Measurements from ENCODE around the gene FZD7. TPM values are rescaled to one million over a fixed set of nuclear protein-coding genes. Genes with fewer than 3 reads are reported as not detected.

The FZD7 gene
- total and polyA plus RNA-seq, 7 donors: 0.23 to 51.2 (median 37.9) TPM

DNA sequence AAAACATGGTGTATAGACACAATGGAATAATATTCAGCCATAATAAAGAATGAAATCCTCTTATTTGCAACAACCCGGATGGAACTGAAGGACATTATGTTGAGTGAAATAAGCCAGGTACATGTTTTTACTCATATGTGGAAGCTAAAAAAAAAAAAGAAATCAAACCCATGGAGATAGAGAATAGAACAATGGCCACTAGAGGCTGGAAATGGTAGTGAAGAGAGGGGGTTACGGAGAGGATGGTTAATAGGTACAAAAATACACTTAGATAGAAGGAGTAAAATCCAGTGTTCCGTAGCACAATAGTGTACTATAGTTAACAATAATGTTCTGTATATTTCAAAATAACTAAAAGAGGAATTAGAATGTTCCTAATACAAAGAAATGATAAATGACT, 26.6 kb downstream of the FZD7 start:
- Histone ChIP-seq H3K27me3 (no peaks in the 10 kb centered on the region), H3K4me1 (peaks cover 0 to 14% (median 13%) of the 10 kb centered on the region in 4 donors), H3K4me3 (no peak overlapping the region), H3K27ac (no peak overlapping the region), H3K36me3 (no peaks in the 10 kb centered on the region), H3K9me3 (no peaks in the 10 kb centered on the region)
- TF ChIP-seq, protein P1, sequence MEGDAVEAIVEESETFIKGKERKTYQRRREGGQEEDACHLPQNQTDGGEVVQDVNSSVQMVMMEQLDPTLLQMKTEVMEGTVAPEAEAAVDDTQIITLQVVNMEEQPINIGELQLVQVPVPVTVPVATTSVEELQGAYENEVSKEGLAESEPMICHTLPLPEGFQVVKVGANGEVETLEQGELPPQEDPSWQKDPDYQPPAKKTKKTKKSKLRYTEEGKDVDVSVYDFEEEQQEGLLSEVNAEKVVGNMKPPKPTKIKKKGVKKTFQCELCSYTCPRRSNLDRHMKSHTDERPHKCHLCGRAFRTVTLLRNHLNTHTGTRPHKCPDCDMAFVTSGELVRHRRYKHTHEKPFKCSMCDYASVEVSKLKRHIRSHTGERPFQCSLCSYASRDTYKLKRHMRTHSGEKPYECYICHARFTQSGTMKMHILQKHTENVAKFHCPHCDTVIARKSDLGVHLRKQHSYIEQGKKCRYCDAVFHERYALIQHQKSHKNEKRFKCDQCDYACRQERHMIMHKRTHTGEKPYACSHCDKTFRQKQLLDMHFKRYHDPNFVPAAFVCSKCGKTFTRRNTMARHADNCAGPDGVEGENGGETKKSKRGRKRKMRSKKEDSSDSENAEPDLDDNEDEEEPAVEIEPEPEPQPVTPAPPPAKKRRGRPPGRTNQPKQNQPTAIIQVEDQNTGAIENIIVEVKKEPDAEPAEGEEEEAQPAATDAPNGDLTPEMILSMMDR (IDR thresholded peaks at IDR 0.05): no peak
- TF ChIP-seq POLR2A (IDR thresholded peaks at IDR 0.05) (no peak), POLR2AphosphoS5 (IDR thresholded peaks at IDR 0.05) (no peak), EP300 (IDR thresholded peaks at IDR 0.05) (no peak)
- 93 to 95% methylated on average over 3 of the region's 3 CpGs for WGBS, 2 donors
- DNase-seq: no peak
- intact Hi-C loops (cut with DNase I): no loop called here

DNA sequence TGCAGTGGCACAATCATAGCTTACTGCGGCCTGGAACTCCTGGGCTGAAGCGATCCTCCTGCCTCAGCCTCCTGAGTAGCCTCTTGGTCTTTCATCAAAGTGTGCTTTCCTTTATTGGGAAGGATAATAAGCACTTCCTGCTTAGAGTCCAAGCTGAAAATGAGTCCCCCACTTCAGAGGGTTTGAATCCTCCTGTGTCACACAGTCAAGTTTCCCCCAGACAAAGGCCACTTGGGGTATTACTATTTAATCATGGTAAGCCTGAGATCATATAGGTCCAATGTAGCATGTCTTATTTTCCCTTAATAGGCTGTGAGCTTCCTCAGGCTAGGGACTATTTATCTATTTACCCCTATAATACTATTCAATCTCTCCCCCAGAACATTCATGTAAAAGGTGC, 28.0 kb downstream of the FZD7 start:
- intact Hi-C loops (cut with DNase I): no loop called here

DNA sequence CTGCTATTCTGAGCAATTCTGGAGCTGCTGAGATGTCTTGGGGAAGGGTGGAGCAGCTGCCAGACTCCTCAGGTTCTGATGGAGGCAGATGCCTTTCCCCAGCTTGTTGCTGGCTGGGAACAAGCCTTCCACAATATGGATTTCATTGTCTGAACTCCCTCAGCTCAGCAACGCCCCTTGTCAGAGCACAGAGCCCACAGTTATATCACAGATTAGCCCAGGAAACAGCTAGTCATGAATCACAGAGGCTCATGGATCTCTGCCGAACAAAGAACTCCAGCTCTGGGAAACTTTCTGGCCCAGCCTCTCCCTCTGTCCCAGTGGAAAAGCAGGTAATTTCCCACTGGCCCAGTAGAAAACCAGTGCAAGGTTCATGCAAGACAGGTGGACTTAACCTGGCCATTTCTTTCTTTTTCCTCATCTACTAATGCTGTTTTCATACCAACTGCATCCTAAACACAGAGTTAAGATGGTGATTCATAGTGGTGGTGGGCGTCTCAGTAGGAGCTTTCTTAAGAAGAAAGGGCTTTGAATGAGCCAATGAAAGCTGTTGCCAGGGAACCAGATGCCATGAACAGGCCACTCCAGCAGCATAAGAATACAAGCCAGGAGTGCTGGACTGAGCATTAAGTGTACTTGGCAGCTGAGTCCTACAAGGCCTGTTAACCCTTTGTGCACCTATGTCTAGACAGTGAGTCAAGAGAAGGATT, 30.7 kb downstream of the FZD7 start:
- Histone ChIP-seq H3K4me3 (no peak overlapping the region), H3K27me3 (no peaks in the 10 kb centered on the region), H3K36me3 (no peaks in the 10 kb centered on the region), H3K4me1 (peaks cover 0 to 15% (median 13%) of the 10 kb centered on the region in 4 donors), H3K27ac (peak overlapping the region; percentile 30 to 63 (median 51)), H3K9me3 (no peaks in the 10 kb centered on the region)
- TF ChIP-seq POLR2A (IDR thresholded peaks at IDR 0.05) (no peak), EP300 (IDR thresholded peaks at IDR 0.05) (no peak), POLR2AphosphoS5 (IDR thresholded peaks at IDR 0.05) (no peak)
- TF ChIP-seq, protein P1 (IDR thresholded peaks at IDR 0.05): no peak
- DNase-seq: no peak
- WGBS, 2 donors: 12 to 40% methylated on average over 3 of the region's 3 CpGs
- intact Hi-C loops (cut with DNase I): no loop called here

More for the DNA sequence above, 28.0 kb downstream of the FZD7 start:
- 97 to 98% methylated on average over 2 of the region's 2 CpGs for WGBS, 2 donors
- no peak for TF ChIP-seq POLR2AphosphoS5 (IDR thresholded peaks at IDR 0.05)
- no peak for TF ChIP-seq EP300 (IDR thresholded peaks at IDR 0.05)
- TF ChIP-seq, protein P1 (IDR thresholded peaks at IDR 0.05): no peak
- TF ChIP-seq POLR2A (IDR thresholded peaks at IDR 0.05): no peak
- DNase-seq: no peak
- no peak overlapping the region for H3K4me3 ChIP-seq
- H3K27ac ChIP-seq: no peak overlapping the region
- no peaks in the 10 kb centered on the region for H3K36me3 ChIP-seq
- H3K4me1 ChIP-seq: peaks cover 0 to 14% (median 13%) of the 10 kb centered on the region in 4 donors
- no peaks in the 10 kb centered on the region for H3K9me3 ChIP-seq
- H3K27me3 ChIP-seq: no peaks in the 10 kb centered on the region

DNA sequence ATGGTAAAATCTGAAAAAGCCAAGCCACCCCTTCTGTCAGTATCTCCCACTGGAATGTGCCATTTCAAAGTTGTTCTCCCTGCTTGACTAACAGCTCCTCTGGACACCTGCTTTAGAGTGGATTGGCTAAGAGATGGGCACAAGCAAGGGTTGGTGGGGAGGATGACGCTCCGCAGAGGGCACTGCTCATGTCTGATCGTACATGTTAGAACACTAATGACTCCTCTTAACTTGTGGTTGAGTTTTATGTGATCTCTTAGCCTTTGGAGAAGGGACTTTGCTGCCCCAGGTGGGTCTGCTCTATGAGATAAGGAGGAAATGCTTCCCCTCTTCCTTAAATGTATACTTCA, 31.2 kb downstream of the FZD7 start:
- WGBS, 2 donors: 93% methylated on average over 3 of the region's 3 CpGs
- TF ChIP-seq, protein P1 (IDR thresholded peaks at IDR 0.05): no peak
- TF ChIP-seq POLR2A (IDR thresholded peaks at IDR 0.05): no peak
- TF ChIP-seq EP300 (IDR thresholded peaks at IDR 0.05): no peak
- no peak for TF ChIP-seq POLR2AphosphoS5 (IDR thresholded peaks at IDR 0.05)
- H3K9me3 ChIP-seq: no peaks in the 10 kb centered on the region
- H3K36me3 ChIP-seq: no peaks in the 10 kb centered on the region
- peaks cover 0 to 17% (median 13%) of the 10 kb centered on the region in 4 donors for H3K4me1 ChIP-seq
- DNase-seq: no peak
- H3K27ac ChIP-seq: peak overlapping the region in 2 of 4 donors; percentile 59 to 63
- intact Hi-C loops (cut with DNase I): no loop called here
- H3K4me3 ChIP-seq: no peak overlapping the region
- H3K27me3 ChIP-seq: no peaks in the 10 kb centered on the region
